Measurements from ENCODE around the gene FAM83C.
"Not testable (repeated sequence)": the region's sequence is repeated elsewhere in the genome, so short reads cannot be mapped to it uniquely, and the experiment has no call there.

The FAM83C gene

GRCh38 chr20:35318502-35319157 is 26.4 kb upstream of the FAM83C start:
- DNase-seq, result no peak

- DNase-seq, result no peak
Measured at GRCh38 chr20:35317416-35318210, 25.4 kb upstream of the FAM83C start.

- no peak for DNase-seq
Measured at GRCh38 chr20:35316086-35316485, 23.9 kb upstream of the FAM83C start.

GRCh38 chr20:35315632-35316020 is 23.4 kb upstream of the FAM83C start:
- not testable (repeated sequence) for DNase-seq

- DNase-seq, result peak; percentile 30 to 41
Measured at GRCh38 chr20:35314816-35315631, 22.8 kb upstream of the FAM83C start.

GRCh38 chr20:35312318-35312717 is 20.1 kb upstream of the FAM83C start:
- no peak for DNase-seq

GRCh38 chr20:35311822-35312221 is 19.6 kb upstream of the FAM83C start:
- no peak for DNase-seq

- DNase-seq, result no peak
Measured at GRCh38 chr20:35311409-35311808, 19.2 kb upstream of the FAM83C start.

GRCh38 chr20:35307666-35308653 is 15.7 kb upstream of the FAM83C start:
- DNase-seq, result no peak

GRCh38 chr20:35306931-35307517 is 14.8 kb upstream of the FAM83C start:
- DNase-seq, result peak; percentile 63 to 70

GRCh38 chr20:35305682-35306556 is 13.7 kb upstream of the FAM83C start:
- DNase-seq, result peak; percentile 78 to 82

GRCh38 chr20:35304956-35305355 is 12.7 kb upstream of the FAM83C start:
- DNase-seq, result no peak

- peak; percentile 89 to 92 for DNase-seq
Measured at GRCh38 chr20:35303735-35304491, 11.7 kb upstream of the FAM83C start.

GRCh38 chr20:35303382-35303734 is 11.1 kb upstream of the FAM83C start:
- no peak for DNase-seq

GRCh38 chr20:35302421-35303335 is 10.5 kb upstream of the FAM83C start:
- DNase-seq, result no peak

GRCh38 chr20:35301426-35301825 is 9.2 kb upstream of the FAM83C start:
- DNase-seq, result no peak

- no peak for DNase-seq
Measured at GRCh38 chr20:35300469-35301262, 8.4 kb upstream of the FAM83C start.

GRCh38 chr20:35299780-35300179 is 7.6 kb upstream of the FAM83C start:
- no peak for DNase-seq
